IPS-NIHi11 (cell line): ENCODE results near the gene PPP1R13B.
"Not testable (repeated sequence)": the region's sequence is repeated elsewhere in the genome, so short reads cannot be mapped to it uniquely, and the experiment has no call there.

ENCODE experiments used
- DNase-seq: peaks from one replicate; pipeline ENCODE4 v3.0.0; 2012; ENCODE audit warnings: mixed read lengths, low spot score

The PPP1R13B gene

DNA sequence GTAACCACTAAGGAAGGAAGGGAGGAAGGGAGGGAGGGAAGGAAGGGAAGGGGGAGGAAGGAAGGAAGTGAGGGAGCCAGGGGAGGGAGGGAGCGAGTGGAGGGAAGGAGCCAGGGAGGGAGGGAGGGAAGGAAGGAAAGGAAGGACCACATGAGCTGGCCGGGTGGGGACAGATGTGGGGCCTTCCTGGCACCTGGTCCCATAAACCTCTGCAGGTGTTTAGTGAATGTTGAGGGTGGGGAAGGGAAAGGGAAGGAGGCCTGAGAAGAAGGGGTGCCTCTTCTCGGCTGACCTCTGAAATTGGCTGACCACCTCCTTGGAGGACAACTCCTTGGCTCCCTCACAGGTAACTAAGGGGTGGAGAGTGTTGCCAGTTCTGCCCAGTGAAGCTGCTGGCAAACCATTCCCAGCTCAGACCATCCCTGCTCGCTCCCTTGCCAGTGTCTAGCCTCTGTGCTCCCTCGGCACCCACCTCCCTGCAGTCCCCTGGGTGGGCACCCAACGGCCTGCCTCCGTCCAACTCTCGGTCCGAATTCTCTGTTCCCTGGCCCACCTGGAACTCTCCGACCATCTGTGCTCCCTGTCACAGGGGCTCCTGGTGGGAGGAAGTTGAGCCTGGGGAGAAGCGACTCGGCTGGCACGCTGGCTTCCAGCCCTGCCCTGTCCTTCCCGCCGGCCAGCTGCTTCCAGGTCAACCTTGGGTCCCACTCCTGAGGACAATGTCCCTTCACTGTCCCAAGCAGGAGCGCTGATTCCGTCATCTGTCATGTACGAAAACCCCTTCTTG, 12.2 kb upstream of the PPP1R13B start:
- DNase-seq = no peak

GRCh38 chr14:103858063-103858781, 10.8 kb upstream of the PPP1R13B start:
- no peak for DNase-seq

- no peak for DNase-seq
These were observed 9.9 kb upstream of the PPP1R13B start for GRCh38 chr14:103857256-103857655.

GRCh38 chr14:103856607-103857006, 9.2 kb upstream of the PPP1R13B start:
- no peak for DNase-seq

DNA sequence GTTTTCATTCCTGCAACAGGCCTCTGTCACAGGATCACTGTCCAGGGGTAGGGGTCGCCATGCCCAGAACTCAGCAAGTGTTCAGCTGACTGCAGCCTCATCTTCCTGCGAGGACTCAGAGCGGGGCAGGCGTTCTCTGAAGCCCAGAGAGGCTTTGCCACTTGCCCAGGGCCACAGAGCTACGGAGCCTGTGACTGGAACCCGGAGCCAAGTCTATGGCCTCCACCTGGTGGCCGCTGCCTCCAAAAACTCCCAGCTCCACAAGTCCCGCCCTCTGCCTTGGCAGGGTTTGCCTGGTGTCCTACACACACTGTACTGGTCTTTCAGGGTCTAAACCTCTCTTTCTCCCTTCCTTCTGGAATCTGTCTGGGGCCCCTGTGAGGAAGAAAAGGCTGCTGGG, 8.7 kb upstream of the PPP1R13B start:
- no peak for DNase-seq

GRCh38 chr14:103855734-103856095, 8.3 kb upstream of the PPP1R13B start:
- no peak for DNase-seq

DNA sequence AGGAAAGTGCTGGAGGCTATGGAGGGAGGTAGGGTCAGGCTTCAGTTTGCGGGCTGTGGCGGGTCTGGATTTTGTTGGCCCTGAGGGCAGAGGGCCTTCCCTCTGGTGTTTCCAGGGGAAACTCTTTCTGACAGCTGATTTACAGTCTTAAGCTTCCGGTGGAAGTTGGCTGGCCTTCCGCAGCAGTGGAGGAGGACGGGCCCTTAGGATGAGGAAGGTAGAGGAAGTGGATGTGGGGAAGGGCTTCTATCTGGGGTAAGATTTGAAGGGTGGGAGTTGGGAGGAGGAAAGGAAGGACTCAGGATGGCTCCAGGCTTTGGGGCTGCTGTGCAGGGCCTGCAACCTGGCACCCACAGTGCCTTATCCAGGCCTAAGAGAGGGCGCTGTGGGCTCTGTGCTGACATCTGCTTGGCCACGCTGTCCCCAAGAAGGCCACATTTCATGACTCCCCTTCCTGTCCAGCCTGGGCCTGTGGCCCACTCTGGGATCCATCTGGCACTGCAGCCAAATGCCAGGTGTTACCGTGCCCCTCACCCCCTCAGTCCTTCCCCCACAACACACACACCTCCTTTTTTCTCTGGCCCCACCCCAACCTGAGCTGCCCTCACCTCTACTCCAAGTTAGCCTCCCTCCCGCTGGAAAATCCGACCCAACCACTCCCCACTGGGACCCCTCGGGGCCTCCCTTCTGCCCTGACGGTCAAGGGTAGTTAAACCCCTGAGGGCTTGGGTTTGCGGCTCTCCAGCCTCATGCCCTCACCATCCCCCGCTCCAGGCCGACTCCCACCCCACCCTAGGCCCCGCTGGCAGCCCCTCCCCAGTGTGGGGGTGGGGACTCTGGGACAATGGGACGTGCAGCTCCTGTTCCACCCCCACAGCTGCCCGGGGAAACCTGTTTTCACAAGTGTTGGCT, 7.7 kb upstream of the PPP1R13B start:
- peak; percentile 80 for DNase-seq

- no peak for DNase-seq
These were observed 6.8 kb upstream of the PPP1R13B start for GRCh38 chr14:103854017-103854808.

- DNase-seq = no peak
These were observed 1.9 kb upstream of the PPP1R13B start for GRCh38 chr14:103849151-103849886.

- peak; percentile 54 for DNase-seq
These were observed 1.1 kb upstream of the PPP1R13B start for GRCh38 chr14:103848175-103849077.

- DNase-seq = peak; percentile 67
These were observed 578 bp downstream of the PPP1R13B start for GRCh38 chr14:103846543-103847450.

- DNase-seq = no peak
These were observed 1.3 kb downstream of the PPP1R13B start for GRCh38 chr14:103846097-103846496.

DNA sequence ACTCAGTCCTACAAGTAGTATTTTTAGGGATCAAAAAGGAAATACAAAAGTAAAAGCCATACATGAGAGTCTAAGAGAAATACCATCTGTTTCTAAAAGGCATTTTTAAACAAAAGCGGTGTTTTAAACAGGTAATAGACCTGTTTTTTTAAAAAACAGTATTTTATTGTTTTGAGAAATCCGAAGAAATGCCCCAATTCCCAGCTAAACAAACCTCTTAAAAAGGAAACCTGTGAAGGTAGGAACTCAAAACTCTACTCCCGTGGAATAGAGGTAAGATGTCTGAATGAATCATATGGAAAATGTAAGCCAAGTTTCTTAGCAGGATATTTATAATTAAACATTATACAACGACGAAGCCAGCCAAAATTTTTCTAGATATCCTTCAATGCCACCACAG, 2.0 kb downstream of the PPP1R13B start:
- DNase-seq = no peak

- not testable (repeated sequence) for DNase-seq
These were observed 6.1 kb downstream of the PPP1R13B start for GRCh38 chr14:103841265-103841664.

- no peak for DNase-seq
These were observed 7.4 kb downstream of the PPP1R13B start for GRCh38 chr14:103840014-103840413.

- DNase-seq = no peak
These were observed 7.8 kb downstream of the PPP1R13B start for GRCh38 chr14:103839579-103839978.

- DNase-seq = no peak
These were observed 9.3 kb downstream of the PPP1R13B start for GRCh38 chr14:103838117-103838516.

DNA sequence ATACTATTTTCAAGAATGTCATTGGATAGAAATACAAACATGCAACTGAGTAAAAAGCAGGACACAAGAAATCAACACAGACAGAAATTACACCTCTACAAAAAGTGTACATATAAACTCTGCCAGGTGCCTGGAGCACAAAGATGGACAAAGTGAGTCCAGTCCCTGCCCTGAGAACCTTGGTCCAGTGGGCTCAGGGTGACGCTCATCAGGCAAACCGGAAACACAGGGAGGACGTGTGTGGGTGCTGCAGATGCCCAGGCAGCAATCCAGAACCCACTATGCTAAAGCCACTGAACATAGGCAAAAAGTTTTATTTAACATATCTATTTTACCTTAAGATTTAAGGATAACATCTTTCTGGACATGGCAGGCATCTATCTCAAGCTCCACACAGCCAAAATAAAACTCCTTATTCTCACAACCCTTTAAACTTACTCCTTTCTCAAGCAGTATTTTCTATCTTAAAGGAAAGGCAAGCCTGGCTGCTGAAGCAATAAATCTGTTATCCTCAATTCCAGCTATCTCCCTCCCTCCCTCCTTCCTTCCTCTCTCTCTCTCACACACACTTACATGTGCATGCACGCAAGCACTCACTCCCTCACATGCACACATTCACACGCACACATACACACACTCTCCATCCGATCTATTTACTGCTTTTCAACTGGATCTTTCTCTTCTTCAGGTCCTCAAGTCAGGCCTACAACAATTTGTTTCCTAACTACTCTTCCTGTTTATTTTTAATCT, 10.2 kb downstream of the PPP1R13B start:
- no peak for DNase-seq
